SK-N-SH (cell line): Measurements from ENCODE around the gene COPE. TPM values are rescaled to one million over a fixed set of nuclear protein-coding genes. Genes with fewer than 3 reads are reported as not detected.
A peak's percentile ranks its signal among the peaks of the same experiment; 100 is the strongest.

Source experiments
- CTCF ChIA-PET: fragments of 300-600, 350-600 bp; formaldehyde crosslinking; extraction: SDS; loops from one replicate; lab custom pipeline; 2021; lab: Yijun Ruan, JAX
- POLR2A ChIA-PET: fragments of 350-600 bp; sonication (Branson Sonifier 250); formaldehyde crosslinking; extraction: SDS; loops from one replicate; lab custom pipeline; 2020; ENCODE audit warnings: antibody characterized with exemption, inconsistent platforms; lab: Yijun Ruan, JAX
- DNase-seq: peaks from one replicate; pipeline ENCODE4 v3.0.0; 2012
- H2AFZ ChIP-seq: fragments of 200-600 bp; sonication (generic); 2 replicates; pipeline ENCODE4 v1.8.1; 2016; ENCODE audit warnings: antibody characterized with exemption, mild to moderate bottlenecking, low read depth
- H3F3A ChIP-seq: fragments of 200-600 bp; sonication (generic); replicated peaks from 2 replicates; pipeline ENCODE3; 2016; ENCODE audit warnings: antibody characterized with exemption, mild to moderate bottlenecking; ENCODE audit not compliant: insufficient read depth
- H3K27ac ChIP-seq, 2 experiments: fragments of 200-500 bp in 1 of 2; fragments of 200-600 bp in 1 of 2; sonication (Bioruptor generic) in 1 of 2; sonication (generic), shearing (Covaris generic) in 1 of 2; 2 replicates each; pipeline versions ENCODE4 v1.5.1 to v1.6.1; 2014 to 2016; ENCODE audit warnings: low read depth in 2 of 2, inconsistent platforms in 1 of 2, low read length in 1 of 2, mild to moderate bottlenecking in 1 of 2, mixed read lengths in 1 of 2
- H3K27me3 ChIP-seq: fragments of 200-600 bp; sonication (generic), shearing (Covaris generic); 2 replicates; pipeline ENCODE4 v1.6.1; 2016; ENCODE audit warnings: mixed run types; ENCODE audit not compliant: insufficient read depth
- H3K36me3 ChIP-seq, 2 experiments: fragments of 200-500 bp in 1 of 2; fragments of 200-600 bp in 1 of 2; sonication (Bioruptor generic) in 1 of 2; sonication (generic) in 1 of 2; replicated peaks in 1 of 2; 2 replicates each; pipeline versions ENCODE3 to v1.5.1; 2014 to 2016; ENCODE audit warnings: low read length in 1 of 2, mild to moderate bottlenecking in 1 of 2; ENCODE audit not compliant: insufficient read depth in 2 of 2, control insufficient read depth in 1 of 2
- H3K4me1 ChIP-seq, 2 experiments: fragments of 200-500 bp in 1 of 2; fragments of 200-600 bp in 1 of 2; sonication (Bioruptor generic) in 1 of 2; sonication (generic), shearing (Covaris generic) in 1 of 2; 2 replicates each; pipeline versions ENCODE4 v1.5.1 to v1.6.1; 2014 to 2016; ENCODE audit warnings: low read depth in 1 of 2, low read length in 1 of 2, mixed run types in 1 of 2; ENCODE audit not compliant: insufficient read depth in 2 of 2, control insufficient read depth in 1 of 2
- H3K4me2 ChIP-seq: fragments of 200-600 bp; sonication (generic), shearing (Covaris generic); 2 replicates; pipeline ENCODE4 v1.6.1; 2017; ENCODE audit warnings: mixed run types
- H3K4me3 ChIP-seq, 2 experiments: fragments of 200-500 bp in 1 of 2; fragments of 200-600 bp in 1 of 2; sonication (Bioruptor generic) in 1 of 2; sonication (generic), shearing (Covaris generic) in 1 of 2; 2 replicates each; pipeline versions ENCODE4 v1.5.1 to v1.8.1; 2014 to 2016; ENCODE audit warnings: low read depth in 2 of 2, inconsistent platforms in 1 of 2, low read length in 1 of 2, mild to moderate bottlenecking in 1 of 2, mixed read lengths in 1 of 2, moderate library complexity in 1 of 2
- H3K79me2 ChIP-seq: fragments of 200-600 bp; sonication (generic); 2 replicates; pipeline ENCODE4 v1.8.1; 2017; ENCODE audit warnings: mild to moderate bottlenecking; ENCODE audit not compliant: insufficient read depth
- H3K9ac ChIP-seq: fragments of 200-600 bp; sonication (generic); 2 replicates; pipeline ENCODE4 v1.6.1; 2017; ENCODE audit warnings: mixed run types
- H3K9me2 ChIP-seq: fragments of 200-600 bp; sonication (generic); 2 replicates; pipeline ENCODE4 v1.6.1; 2017; ENCODE audit warnings: mixed run types
- H3K9me3 ChIP-seq: fragments of 200-600 bp; sonication (generic); 2 replicates; pipeline ENCODE4 v1.6.1; 2017; ENCODE audit warnings: mixed run types, mild to moderate bottlenecking, moderate library complexity
- H4K20me1 ChIP-seq: fragments of 200-600 bp; sonication (generic); 2 replicates; pipeline ENCODE4 v1.6.1; 2017; ENCODE audit warnings: mild to moderate bottlenecking, mixed run types; ENCODE audit not compliant: insufficient read depth
- CHD2 ChIP-seq: fragments of 150-350 bp; IDR thresholded peaks from 2 replicates; pipeline ENCODE4 v1.6.1; 2018; ENCODE audit warnings: low read length; ENCODE audit not compliant: partially characterized antibody
- ELF1 ChIP-seq: IDR thresholded peaks from 2 replicates; pipeline ENCODE4 v1.4.0; 2012
- EP300 ChIP-seq, 2 experiments: IDR thresholded peaks; 2 replicates each; pipeline versions ENCODE4 v1.4.0 to v1.6.1; 2012; ENCODE audit warnings: borderline replicate concordance in 1 of 2, low read depth in 1 of 2, low read length in 1 of 2
- EZH2phosphoT487 ChIP-seq: fragments of 200-600 bp; sonication (generic); IDR thresholded peaks from 2 replicates; pipeline ENCODE4 v1.6.1; 2017; ENCODE audit warnings: low read depth, mixed run types, mild to moderate bottlenecking, antibody characterized with exemption, moderate library complexity, borderline replicate concordance
- FOXJ3 ChIP-seq: sonication (generic); formaldehyde crosslinking; IDR thresholded peaks from 2 replicates; pipeline ENCODE4 v1.5.1; 2020; ENCODE audit warnings: mild to moderate bottlenecking, missing genetic modification reagents
- MXI1 ChIP-seq: IDR thresholded peaks from 2 replicates; pipeline ENCODE4 v1.6.1; 2012; ENCODE audit warnings: mild to moderate bottlenecking, low read depth, low read length, improper control_type of control experiment
- NRF1 ChIP-seq: IDR thresholded peaks from 2 replicates; pipeline ENCODE4 v1.6.1; 2012; ENCODE audit warnings: low read depth, mild to moderate bottlenecking, low read length
- POLR2AphosphoS5 ChIP-seq: IDR thresholded peaks from 2 replicates; pipeline ENCODE4 v1.6.1; 2012; ENCODE audit warnings: low read depth, low read length
- RAD21 ChIP-seq: IDR thresholded peaks from 2 replicates; pipeline ENCODE4 v1.6.1; 2012; ENCODE audit warnings: mild to moderate bottlenecking, low read length
- RCOR1 ChIP-seq: fragments of 150-350 bp; IDR thresholded peaks from 2 replicates; pipeline ENCODE4 v1.6.1; 2017; ENCODE audit warnings: antibody characterized with exemption, low read length
- RXRA ChIP-seq: IDR thresholded peaks from 2 replicates; pipeline ENCODE4 v1.4.0; 2012; ENCODE audit warnings: low read depth, mild to moderate bottlenecking, borderline replicate concordance
- SMC3 ChIP-seq: IDR thresholded peaks from 2 replicates; pipeline ENCODE4 v1.6.1; 2012; ENCODE audit warnings: low read depth, low read length, improper control_type of control experiment
- USF2 ChIP-seq: fragments of 150-350 bp; IDR thresholded peaks from 2 replicates; pipeline ENCODE4 v1.6.1; 2017; ENCODE audit warnings: antibody characterized with exemption, low read length, low read depth, borderline replicate concordance
- ZBTB33 ChIP-seq: IDR thresholded peaks from 2 replicates; pipeline ENCODE4 v1.4.0; 2012; ENCODE audit warnings: low read depth, borderline replicate concordance
- WGBS: methylation state at CpG from one replicate; pipeline ENCODE4 v1.1.6; 2017; ENCODE audit warnings: low lambda C conversion rate; 5-methylcytosine and 5-hydroxymethylcytosine counted together
- polyA plus RNA-seq, 3 experiments: library from polyadenylated mRNA; depleted of rRNA; stranded (reverse); fragments of >200 nt; gene quantifications; 2 replicates each; pipeline ENCODE4 v1.2.3, GENCODE V29; 2012
- TF ChIP-seq, protein P1 (sequence below): IDR thresholded peaks from 2 replicates; pipeline ENCODE4; 2012
- TF ChIP-seq, protein P2 (sequence below): IDR thresholded peaks from 2 replicates; pipeline ENCODE4 v1.4.0; 2012; ENCODE audit warnings: low read depth, borderline replicate concordance

COPE gene
- polyA plus RNA-seq, 1 of the 3 experiments (the other 2 are of a cell fraction): 450 TPM

DNA sequence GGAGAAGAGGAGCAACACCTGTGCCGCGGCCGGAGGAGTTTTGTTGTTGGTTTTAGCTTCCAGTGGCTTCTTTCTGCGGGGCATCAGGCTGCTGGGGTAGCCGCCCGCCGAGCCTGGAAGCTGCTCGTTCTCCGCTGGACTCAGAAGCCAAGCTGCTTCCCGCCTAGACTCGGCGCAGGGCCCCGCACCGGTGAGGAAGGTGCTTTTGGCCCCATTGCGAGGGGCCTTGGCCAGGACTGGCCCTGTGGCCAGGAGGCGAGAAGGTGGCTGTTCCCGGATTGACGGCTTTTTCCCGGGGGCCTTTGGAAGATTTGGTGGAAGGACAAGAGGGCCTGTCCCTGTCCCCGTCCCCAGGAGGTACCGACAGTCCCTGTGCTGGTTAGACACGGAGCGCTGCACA is 52.0 kb downstream of the COPE start:
- no peaks in the 10 kb centered on the region for H4K20me1 ChIP-seq

DNA sequence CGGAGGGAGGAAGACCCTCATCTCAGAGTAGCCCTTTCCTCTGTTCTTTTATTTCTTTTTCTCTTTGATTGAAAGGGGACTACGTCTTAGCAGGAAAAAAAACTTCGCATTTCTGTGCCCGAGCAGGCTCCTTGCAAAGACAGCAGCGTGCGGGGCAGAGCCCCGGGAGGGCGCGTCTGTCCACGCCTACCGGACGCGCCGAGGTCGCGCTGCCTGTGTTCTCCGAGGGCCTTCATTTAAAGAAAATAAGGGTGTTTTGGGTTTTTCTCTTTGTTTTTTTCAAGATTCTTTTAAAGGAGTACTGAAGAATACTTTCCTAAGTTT is 52.4 kb downstream of the COPE start:
- H3K36me3 ChIP-seq: peaks cover 10 to 52% of the 10 kb centered on the region in 2 experiments
- POLR2A ChIA-PET: no interaction called here
- no peaks in the 10 kb centered on the region for H4K20me1 ChIP-seq
- TF ChIP-seq RXRA (no peak), ELF1 (no peak), FOXJ3 (CRISPR knock-in tag) (no peak), ZBTB33 (no peak), POLR2AphosphoS5 (no peak), RAD21 (no peak), RCOR1 (no peak), EP300 (IDR thresholded peaks at IDR 0.05; ENCODE audit: borderline replicate concordance in 1 of 2, low read depth in 1 of 2, low read length in 1 of 2) (no peak)
- TF ChIP-seq, protein P1, sequence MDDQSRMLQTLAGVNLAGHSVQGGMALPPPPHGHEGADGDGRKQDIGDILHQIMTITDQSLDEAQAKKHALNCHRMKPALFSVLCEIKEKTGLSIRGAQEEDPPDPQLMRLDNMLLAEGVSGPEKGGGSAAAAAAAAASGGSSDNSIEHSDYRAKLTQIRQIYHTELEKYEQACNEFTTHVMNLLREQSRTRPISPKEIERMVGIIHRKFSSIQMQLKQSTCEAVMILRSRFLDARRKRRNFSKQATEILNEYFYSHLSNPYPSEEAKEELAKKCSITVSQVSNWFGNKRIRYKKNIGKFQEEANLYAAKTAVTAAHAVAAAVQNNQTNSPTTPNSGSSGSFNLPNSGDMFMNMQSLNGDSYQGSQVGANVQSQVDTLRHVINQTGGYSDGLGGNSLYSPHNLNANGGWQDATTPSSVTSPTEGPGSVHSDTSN: no peak
- TF ChIP-seq, protein P2, sequence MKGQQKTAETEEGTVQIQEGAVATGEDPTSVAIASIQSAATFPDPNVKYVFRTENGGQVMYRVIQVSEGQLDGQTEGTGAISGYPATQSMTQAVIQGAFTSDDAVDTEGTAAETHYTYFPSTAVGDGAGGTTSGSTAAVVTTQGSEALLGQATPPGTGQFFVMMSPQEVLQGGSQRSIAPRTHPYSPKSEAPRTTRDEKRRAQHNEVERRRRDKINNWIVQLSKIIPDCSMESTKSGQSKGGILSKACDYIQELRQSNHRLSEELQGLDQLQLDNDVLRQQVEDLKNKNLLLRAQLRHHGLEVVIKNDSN: no peak

More for the DNA sequence above, 52.0 kb downstream of the COPE start:
- WGBS: 95% methylated on average over 21 of the region's 23 CpGs
- no peak overlapping the region for H3K27ac ChIP-seq
- H3K36me3 ChIP-seq: peaks cover 10 to 49% of the 10 kb centered on the region in 2 experiments
- no peaks in the 10 kb centered on the region for H3K4me1 ChIP-seq
- H3K27me3 ChIP-seq: no peaks in the 10 kb centered on the region
- ChIA-PET POLR2A (no interaction called here), CTCF (interaction anchor here (0.6 to 10.3 kb wide), 19 partner anchors 9 to 924 kb away, joined by 3 to 201 read pairs (median 5); partner anchors contain the start of genes CERS1, COMP, REX1BD and UBA52)
- TF ChIP-seq POLR2AphosphoS5: no peak
- TF ChIP-seq SMC3: no peak
- no peak for TF ChIP-seq FOXJ3 (CRISPR knock-in tag)
- TF ChIP-seq EZH2phosphoT487: no peak
- TF ChIP-seq, protein P1: no peak
- TF ChIP-seq MXI1: no peak
- TF ChIP-seq CHD2: no peak
- TF ChIP-seq ZBTB33: no peak
- TF ChIP-seq NRF1: no peak
- TF ChIP-seq USF2: no peak
- no peak for DNase-seq
- H3K4me2 ChIP-seq: no peak overlapping the region
- no peaks in the 10 kb centered on the region for H3K79me2 ChIP-seq
- peaks cover 17% of the 10 kb centered on the region for H3F3A ChIP-seq
- H3K9ac ChIP-seq: no peak overlapping the region
- H2AFZ ChIP-seq: no peak overlapping the region
- no peak overlapping the region for H3K4me3 ChIP-seq
- H3K9me3 ChIP-seq: no peaks in the 10 kb centered on the region
- H3K9me2 ChIP-seq: no peaks in the 10 kb centered on the region

More for the DNA sequence above, 52.4 kb downstream of the COPE start:
- no peaks in the 10 kb centered on the region for H3K27me3 ChIP-seq
- H3K4me1 ChIP-seq: no peaks in the 10 kb centered on the region
- no peak overlapping the region for H3K4me2 ChIP-seq
- CTCF ChIA-PET: interaction anchor here (0.6 to 10.3 kb wide), 25 partner anchors 9 to 924 kb away, joined by 3 to 201 read pairs (median 5); partner anchors contain the start of genes CERS1, COMP, COPE and DDX49
- no peaks in the 10 kb centered on the region for H3K79me2 ChIP-seq
- H3K4me3 ChIP-seq: peak overlapping the region in 1 of 2 experiments; percentile 53; a peak in 1 of 4 replicates
- peaks cover 17% of the 10 kb centered on the region for H3F3A ChIP-seq
- H3K27ac ChIP-seq: no peak overlapping the region
- no peaks in the 10 kb centered on the region for H3K9me3 ChIP-seq
- no peak overlapping the region for H2AFZ ChIP-seq
- H3K9ac ChIP-seq: no peak overlapping the region
- WGBS: 83% methylated on average over 17 of the region's 17 CpGs
- H3K9me2 ChIP-seq: no peaks in the 10 kb centered on the region
- DNase-seq: no peak
